Sigmoid colon (tissue), 7 donors: ENCODE results near the gene SEC61A1. TPM values are rescaled to one million over a fixed set of nuclear protein-coding genes. Genes with fewer than 3 reads are reported as not detected.

Experiments
- DNase-seq: peaks from one replicate; pipeline ENCODE4 v3.0.0-alpha.2; 2019
- H3K27ac ChIP-seq, 4 donors: fragments of 200-600 bp; sonication (generic); one replicate each; pipeline ENCODE4 v1.5.1; 2016 to 2019; ENCODE audit warnings: mild to moderate bottlenecking in 1 of 4
- H3K27me3 ChIP-seq, 3 donors: fragments of 200-600 bp; sonication (generic); one replicate each; pipeline ENCODE4 v1.5.1; 2019; ENCODE audit warnings: mild to moderate bottlenecking in 1 of 3
- H3K36me3 ChIP-seq, 4 donors: fragments of 200-600 bp; sonication (generic); one replicate each; pipeline ENCODE4 v1.5.1; 2016 to 2019
- H3K4me1 ChIP-seq, 4 donors: fragments of 200-600 bp; sonication (generic); one replicate each; pipeline ENCODE4 v1.5.1; 2017 to 2019
- H3K4me3 ChIP-seq, 4 donors: fragments of 200-600 bp; sonication (generic); one replicate each; pipeline ENCODE4 v1.5.1; 2017 to 2019; ENCODE audit warnings: mild to moderate bottlenecking in 2 of 4, moderate library complexity in 1 of 4
- H3K9me3 ChIP-seq, 4 donors: fragments of 200-600 bp in 3 of 4; sonication (generic) in 3 of 4; one replicate each; pipeline versions ENCODE4 v1.5.1 to v1.6.1; 2013 to 2019
- EP300 ChIP-seq, 4 donors: sonication (generic); formaldehyde crosslinking; IDR thresholded peaks; one replicate each; pipeline ENCODE4 v1.6.1; 2017; ENCODE audit warnings: antibody characterized with exemption in 4 of 4
- POLR2A ChIP-seq, 2 donors: fragments of 450-650 bp; IDR thresholded peaks; one replicate each; pipeline ENCODE4 v1.6.1; 2016; ENCODE audit warnings: antibody characterized with exemption in 2 of 2, mild to moderate bottlenecking in 2 of 2, moderate library complexity in 2 of 2
- POLR2AphosphoS5 ChIP-seq, 4 donors: sonication (generic); formaldehyde crosslinking; IDR thresholded peaks; one replicate each; pipeline ENCODE4 v1.6.1; 2017; ENCODE audit warnings: antibody characterized with exemption in 4 of 4
- WGBS, 2 donors: extraction: QIAGEN DNeasy Blood & Tissue Kit; methylation state at CpG; one replicate each; pipeline ENCODE4 v1.1.7; 2013; 5-methylcytosine and 5-hydroxymethylcytosine counted together
- intact Hi-C: fragments of 100-400 bp; cut with DNase I; formaldehyde crosslinking; loops from one replicate; pipeline ENCODE4 v1.15.1; 2023
- polyA plus RNA-seq, 3 donors: library from polyadenylated mRNA; stranded (reverse); fragments of 200-250 nt; gene quantifications; one replicate each; pipeline ENCODE4 v1.2.3, GENCODE V29; 2013
- total RNA-seq, 4 donors: library from RNA; depleted of rRNA; stranded (reverse); fragments of >200 nt; gene quantifications; one replicate each; pipeline ENCODE4 v1.1.0, GENCODE V29; 2016
- TF ChIP-seq, protein P1 (sequence below), 4 experiments: fragments of 450-650 bp in 3 of 4; fragments of 200-600 bp in 1 of 4; IDR thresholded peaks; one replicate each; pipeline ENCODE4 v1.5.1; 2016 to 2019; ENCODE audit warnings: antibody characterized with exemption in 4 of 4, mild to moderate bottlenecking in 3 of 4, moderate library complexity in 2 of 4
- donor health status: healthy with polysubstance abuse.
- donor health status: Bipolar disorder and iron deficiency.
- donor health status: healthy.

Gene SEC61A1
- total and polyA plus RNA-seq, 7 donors = 17.4 to 152 (median 62.8) TPM

DNA sequence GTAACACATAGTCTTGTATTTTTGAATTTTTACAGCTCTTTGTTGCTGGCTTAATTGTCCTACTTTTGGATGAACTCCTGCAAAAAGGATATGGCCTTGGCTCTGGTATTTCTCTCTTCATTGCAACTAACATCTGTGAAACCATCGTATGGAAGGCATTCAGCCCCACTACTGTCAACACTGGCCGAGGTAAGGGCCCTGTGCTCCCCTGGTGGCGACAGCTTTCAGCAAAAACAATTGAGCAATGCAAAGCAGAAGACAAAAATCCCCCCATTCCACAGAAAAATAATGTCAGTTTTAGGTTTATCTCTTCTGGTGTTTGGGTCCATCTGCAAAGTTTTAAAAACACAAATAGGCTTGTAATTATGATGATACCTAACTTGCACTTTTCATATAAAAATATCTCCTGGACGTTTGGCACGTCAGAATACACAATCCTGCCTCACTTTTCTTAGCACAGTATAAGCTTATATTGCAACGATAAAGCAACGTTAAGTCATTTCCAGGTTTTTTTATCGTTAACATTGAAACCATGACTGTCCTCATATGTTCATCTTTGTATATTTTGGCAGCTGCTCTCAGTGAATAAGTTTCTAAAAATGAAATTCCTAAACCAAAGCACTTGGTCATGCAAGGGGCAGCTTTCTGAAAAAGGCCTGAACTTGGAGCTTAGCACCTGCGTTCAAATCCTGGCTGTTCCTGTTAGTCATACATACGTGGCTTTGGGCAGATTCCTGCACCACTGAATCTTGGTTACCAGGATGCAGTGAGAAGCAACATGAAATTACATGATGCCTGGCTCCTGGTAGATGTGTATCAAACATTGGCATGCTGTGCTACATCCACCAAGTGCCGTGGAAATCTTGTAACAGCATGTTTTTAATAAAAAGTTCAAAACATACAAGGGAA is 8.5 kb downstream of the SEC61A1 start:
- Histone ChIP-seq H3K27me3 (no peaks in the 10 kb centered on the region), H3K27ac (no peak overlapping the region), H3K36me3 (peaks cover 36 to 98% (median 76%) of the 10 kb centered on the region in 4 donors), H3K4me3 (no peak overlapping the region), H3K4me1 (peaks cover 0 to 1% (median under 1%) of the 10 kb centered on the region in 4 donors), H3K9me3 (no peaks in the 10 kb centered on the region)
- 86 to 88% methylated on average over 11 of the region's 11 CpGs for WGBS, 2 donors
- TF ChIP-seq, protein P1, sequence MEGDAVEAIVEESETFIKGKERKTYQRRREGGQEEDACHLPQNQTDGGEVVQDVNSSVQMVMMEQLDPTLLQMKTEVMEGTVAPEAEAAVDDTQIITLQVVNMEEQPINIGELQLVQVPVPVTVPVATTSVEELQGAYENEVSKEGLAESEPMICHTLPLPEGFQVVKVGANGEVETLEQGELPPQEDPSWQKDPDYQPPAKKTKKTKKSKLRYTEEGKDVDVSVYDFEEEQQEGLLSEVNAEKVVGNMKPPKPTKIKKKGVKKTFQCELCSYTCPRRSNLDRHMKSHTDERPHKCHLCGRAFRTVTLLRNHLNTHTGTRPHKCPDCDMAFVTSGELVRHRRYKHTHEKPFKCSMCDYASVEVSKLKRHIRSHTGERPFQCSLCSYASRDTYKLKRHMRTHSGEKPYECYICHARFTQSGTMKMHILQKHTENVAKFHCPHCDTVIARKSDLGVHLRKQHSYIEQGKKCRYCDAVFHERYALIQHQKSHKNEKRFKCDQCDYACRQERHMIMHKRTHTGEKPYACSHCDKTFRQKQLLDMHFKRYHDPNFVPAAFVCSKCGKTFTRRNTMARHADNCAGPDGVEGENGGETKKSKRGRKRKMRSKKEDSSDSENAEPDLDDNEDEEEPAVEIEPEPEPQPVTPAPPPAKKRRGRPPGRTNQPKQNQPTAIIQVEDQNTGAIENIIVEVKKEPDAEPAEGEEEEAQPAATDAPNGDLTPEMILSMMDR (IDR thresholded peaks at IDR 0.05) = no peak
- TF ChIP-seq POLR2A (IDR thresholded peaks at IDR 0.05) (no peak), POLR2AphosphoS5 (IDR thresholded peaks at IDR 0.05) (no peak), EP300 (IDR thresholded peaks at IDR 0.05) (no peak)
- intact Hi-C loops = no loop called here
- no peak for DNase-seq

DNA sequence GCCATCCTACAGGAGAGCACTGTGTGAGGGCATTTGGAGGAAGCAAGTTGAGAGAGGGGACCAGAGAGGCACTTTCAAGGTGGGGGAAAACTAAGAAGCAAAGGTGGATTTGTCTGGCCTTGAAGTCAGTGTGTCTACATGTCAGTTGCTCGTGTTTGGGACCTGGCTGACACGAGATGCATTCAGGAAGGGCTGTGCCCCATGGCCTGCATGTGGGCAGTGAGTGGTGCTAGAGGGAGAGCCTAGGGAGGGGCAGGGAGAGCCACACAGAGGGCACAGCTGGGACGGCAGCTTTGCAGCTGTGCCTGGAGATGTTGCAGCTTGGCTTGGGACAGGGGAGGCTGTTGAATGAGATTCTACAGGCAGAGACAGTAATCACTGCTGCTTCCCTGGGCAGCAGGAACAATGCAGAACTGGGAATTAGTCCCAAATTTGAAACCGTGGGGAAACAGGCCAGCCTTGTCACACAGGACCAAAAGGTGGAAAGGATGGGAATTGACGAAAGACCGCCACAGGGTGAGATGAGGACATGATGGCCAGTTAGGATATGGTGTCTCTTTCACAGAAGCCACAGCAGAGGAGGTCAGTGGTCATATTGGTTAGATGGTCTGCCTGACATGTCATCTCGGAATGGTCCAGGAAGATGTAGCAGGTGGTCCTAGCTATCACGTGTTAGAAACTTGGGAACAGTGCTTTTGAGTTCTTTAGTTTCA is 10.0 kb downstream of the SEC61A1 start:
- TF ChIP-seq POLR2A (IDR thresholded peaks at IDR 0.05) (no peak), POLR2AphosphoS5 (IDR thresholded peaks at IDR 0.05) (no peak), EP300 (IDR thresholded peaks at IDR 0.05) (no peak)
- TF ChIP-seq, protein P1 (IDR thresholded peaks at IDR 0.05) = no peak

DNA sequence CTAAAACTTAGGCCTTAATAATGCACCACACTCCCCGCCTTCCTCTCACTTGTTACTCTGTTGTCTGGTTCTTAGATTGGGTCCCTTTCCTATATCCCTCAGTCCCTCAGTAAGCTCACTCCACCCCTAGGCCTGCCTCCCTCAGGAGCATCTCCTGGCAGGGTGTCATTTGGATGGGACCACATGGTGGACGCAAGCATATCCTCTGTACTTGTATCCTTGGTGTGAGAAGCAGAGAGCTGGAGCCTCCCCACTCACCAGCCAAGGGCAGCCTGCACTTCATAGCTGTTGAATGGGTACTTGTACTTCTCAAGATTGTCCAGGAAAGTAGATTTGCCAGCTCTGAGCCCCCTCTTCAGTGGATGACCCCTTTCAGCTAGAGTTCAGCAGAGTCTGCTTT is 11.6 kb downstream of the SEC61A1 start:
- Histone ChIP-seq H3K4me3 (no peak overlapping the region), H3K27me3 (no peaks in the 10 kb centered on the region), H3K27ac (no peak overlapping the region), H3K4me1 (no peaks in the 10 kb centered on the region), H3K36me3 (peaks cover 58 to 100% (median 94%) of the 10 kb centered on the region in 4 donors), H3K9me3 (no peaks in the 10 kb centered on the region)
- intact Hi-C loops = no loop called here
- TF ChIP-seq POLR2A (IDR thresholded peaks at IDR 0.05) (no peak), EP300 (IDR thresholded peaks at IDR 0.05) (no peak), POLR2AphosphoS5 (IDR thresholded peaks at IDR 0.05) (no peak)
- TF ChIP-seq, protein P1 (IDR thresholded peaks at IDR 0.05) = no peak
- no peak for DNase-seq
- 92 to 95% methylated on average over 2 of the region's 2 CpGs for whole genome bisulfite sequencing, 2 donors

More for the DNA sequence above, 10.0 kb downstream of the SEC61A1 start:
- WGBS, 2 donors = 73 to 77% methylated on average over 8 of the region's 8 CpGs
- DNase-seq = no peak
- Histone ChIP-seq H3K4me3 (no peak overlapping the region), H3K36me3 (peaks cover 50 to 98% (median 86%) of the 10 kb centered on the region in 4 donors), H3K27ac (no peak overlapping the region), H3K4me1 (no peaks in the 10 kb centered on the region), H3K9me3 (no peaks in the 10 kb centered on the region), H3K27me3 (no peaks in the 10 kb centered on the region)
- intact Hi-C loops = no loop called here

DNA sequence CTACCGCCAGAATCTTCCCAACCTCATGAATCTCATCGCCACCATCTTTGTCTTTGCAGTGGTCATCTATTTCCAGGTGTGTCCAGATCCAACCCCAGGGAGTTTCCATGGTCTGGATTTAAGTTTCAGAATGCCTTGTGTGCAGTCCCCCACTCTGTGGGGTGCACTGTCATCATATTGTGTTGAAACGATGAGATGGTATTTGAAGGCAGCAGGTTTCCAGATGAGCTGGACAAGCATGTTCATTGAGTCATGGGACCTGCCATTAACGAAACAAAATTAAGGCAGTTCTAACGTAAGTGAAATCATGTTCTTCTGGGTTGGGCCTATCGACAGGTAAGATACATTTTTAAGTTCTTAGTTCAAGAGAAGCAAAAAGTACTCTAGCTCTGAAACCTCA is 12.7 kb downstream of the SEC61A1 start:
- intact Hi-C loops = no loop called here
- 91 to 96% methylated on average over 6 of the region's 6 CpGs for WGBS, 2 donors
- no peak overlapping the region for H3K27ac ChIP-seq
- no peaks in the 10 kb centered on the region for H3K27me3 ChIP-seq
- peaks cover 65 to 100% (median 96%) of the 10 kb centered on the region in 4 donors for H3K36me3 ChIP-seq
- no peaks in the 10 kb centered on the region for H3K4me1 ChIP-seq
- no peaks in the 10 kb centered on the region for H3K9me3 ChIP-seq
- no peak for DNase-seq
- TF ChIP-seq, protein P1 (IDR thresholded peaks at IDR 0.05) = no peak
- no peak for TF ChIP-seq EP300 (IDR thresholded peaks at IDR 0.05)
- no peak for TF ChIP-seq POLR2AphosphoS5 (IDR thresholded peaks at IDR 0.05)
- no peak for TF ChIP-seq POLR2A (IDR thresholded peaks at IDR 0.05)
- no peak overlapping the region for H3K4me3 ChIP-seq
